ENCODE results near the gene EFNA5. TPM values are rescaled to one million over a fixed set of nuclear protein-coding genes. Genes with fewer than 3 reads are reported as not detected.

The EFNA5 gene
- total RNA-seq, 1 donor from 2014 or later, result 11.8 TPM

- no peak for DNase-seq (ENCODE audit: extremely low spot score in 2 of 2)
- H3K36me3 ChIP-seq, result no peaks in the 10 kb centered on the region
- H3K27ac ChIP-seq, result no peak overlapping the region
- H3K4me3 ChIP-seq, result no peak overlapping the region
- no peaks in the 10 kb centered on the region for H3K4me1 ChIP-seq
- H3K27me3 ChIP-seq, result no peaks in the 10 kb centered on the region
- H3K9me3 ChIP-seq, result no peaks in the 10 kb centered on the region
- intact Hi-C loops (cut with DNase I), result no loop called here
- no peak for TF ChIP-seq POLR2AphosphoS5 (IDR thresholded peaks at IDR 0.05; ENCODE audit: insufficient read depth in 1 of 2, low read depth in 1 of 2)
- no peak for TF ChIP-seq CTCF (IDR thresholded peaks at IDR 0.05)
- no peak for TF ChIP-seq POLR2A (IDR thresholded peaks at IDR 0.05)
Measured at GRCh38 chr5:107696498-107696897, 25.8 kb upstream of the EFNA5 start.

GRCh38 chr5:107696080-107696479, 25.3 kb upstream of the EFNA5 start:
- H3K27ac ChIP-seq, result no peak overlapping the region
- DNase-seq (ENCODE audit: extremely low spot score in 2 of 2), result no peak
- intact Hi-C loops (cut with DNase I), result no loop called here
- H3K36me3 ChIP-seq, result no peaks in the 10 kb centered on the region
- no peaks in the 10 kb centered on the region for H3K9me3 ChIP-seq
- no peak overlapping the region for H3K4me3 ChIP-seq
- no peaks in the 10 kb centered on the region for H3K27me3 ChIP-seq
- H3K4me1 ChIP-seq, result no peaks in the 10 kb centered on the region
- no peak for TF ChIP-seq POLR2A (IDR thresholded peaks at IDR 0.05)
- TF ChIP-seq CTCF (IDR thresholded peaks at IDR 0.05), result no peak
- no peak for TF ChIP-seq POLR2AphosphoS5 (IDR thresholded peaks at IDR 0.05; ENCODE audit: insufficient read depth in 1 of 2, low read depth in 1 of 2)

- DNase-seq (ENCODE audit: extremely low spot score in 2 of 2), result no peak
- intact Hi-C loops (cut with DNase I), result no loop called here
- Histone ChIP-seq H3K4me1 (no peaks in the 10 kb centered on the region), H3K9me3 (no peaks in the 10 kb centered on the region), H3K4me3 (no peak overlapping the region), H3K27me3 (no peaks in the 10 kb centered on the region), H3K27ac (no peak overlapping the region), H3K36me3 (no peaks in the 10 kb centered on the region)
- TF ChIP-seq POLR2A (IDR thresholded peaks at IDR 0.05) (no peak), POLR2AphosphoS5 (IDR thresholded peaks at IDR 0.05; ENCODE audit: insufficient read depth in 1 of 2, low read depth in 1 of 2) (no peak), CTCF (IDR thresholded peaks at IDR 0.05) (no peak)
Measured at GRCh38 chr5:107687937-107688336, 17.2 kb upstream of the EFNA5 start.

GRCh38 chr5:107687404-107687803, 16.7 kb upstream of the EFNA5 start:
- H3K4me3 ChIP-seq, result no peak overlapping the region
- no peak for TF ChIP-seq POLR2AphosphoS5 (IDR thresholded peaks at IDR 0.05; ENCODE audit: insufficient read depth in 1 of 2, low read depth in 1 of 2)
- no peak for TF ChIP-seq POLR2A (IDR thresholded peaks at IDR 0.05)
- no peaks in the 10 kb centered on the region for H3K36me3 ChIP-seq
- H3K4me1 ChIP-seq, result no peaks in the 10 kb centered on the region
- H3K9me3 ChIP-seq, result no peaks in the 10 kb centered on the region
- no peak for DNase-seq (ENCODE audit: extremely low spot score in 2 of 2)
- intact Hi-C loops (cut with DNase I), result no loop called here
- H3K27me3 ChIP-seq, result no peaks in the 10 kb centered on the region
- no peak overlapping the region for H3K27ac ChIP-seq

GRCh38 chr5:107682533-107682932, 11.8 kb upstream of the EFNA5 start:
- no peak for DNase-seq (ENCODE audit: extremely low spot score in 2 of 2)
- Histone ChIP-seq H3K4me1 (no peaks in the 10 kb centered on the region), H3K27ac (no peak overlapping the region), H3K4me3 (no peak overlapping the region), H3K27me3 (no peaks in the 10 kb centered on the region), H3K36me3 (no peaks in the 10 kb centered on the region), H3K9me3 (no peaks in the 10 kb centered on the region)
- intact Hi-C loops (cut with DNase I), result no loop called here
- no peak for TF ChIP-seq POLR2A (IDR thresholded peaks at IDR 0.05)
- TF ChIP-seq CTCF (IDR thresholded peaks at IDR 0.05), result no peak
- no peak for TF ChIP-seq POLR2AphosphoS5 (IDR thresholded peaks at IDR 0.05; ENCODE audit: insufficient read depth in 1 of 2, low read depth in 1 of 2)

All from vagina (tissue), 2 donors.